Thyroid gland (tissue), 4 donors: ENCODE data around the gene FAR1. TPM values are rescaled to one million over a fixed set of nuclear protein-coding genes. Genes with fewer than 3 reads are reported as not detected.

Experiments used
- DNase-seq, 2 donors: peaks; one replicate each; pipeline ENCODE4 v3.0.0-alpha.2; 2019
- H3K27ac ChIP-seq, 3 donors: fragments of 200-600 bp; sonication (generic); 1 replicate in 2 of 3; 2 replicates in 1 of 3; pipeline ENCODE4 v1.5.1; 2016 to 2019; ENCODE audit warnings: mild to moderate bottlenecking in 1 of 3, moderate library complexity in 1 of 3
- H3K27me3 ChIP-seq: fragments of 200-600 bp; sonication (generic); one replicate; pipeline ENCODE4 v1.5.1; 2019
- H3K36me3 ChIP-seq, 2 donors: fragments of 200-600 bp; sonication (generic); one replicate each; pipeline ENCODE4 v1.5.1; 2016 to 2019
- H3K4me1 ChIP-seq, 2 donors: fragments of 200-600 bp; sonication (generic); one replicate each; pipeline ENCODE4 v1.5.1; 2017 to 2019
- H3K4me3 ChIP-seq, 3 donors: fragments of 200-600 bp; sonication (generic); replicated peaks in 1 of 3; 1 replicate in 2 of 3; 2 replicates in 1 of 3; pipeline ENCODE4 v1.5.1; 2016; ENCODE audit warnings: mild to moderate bottlenecking in 1 of 3
- H3K9me3 ChIP-seq: fragments of 200-600 bp; sonication (generic); one replicate; pipeline ENCODE4 v1.5.1; 2017
- POLR2A ChIP-seq, 2 donors: fragments of 450-650 bp; IDR thresholded peaks; one replicate each; pipeline ENCODE4 v1.6.1; 2017; ENCODE audit warnings: antibody characterized with exemption in 2 of 2, mild to moderate bottlenecking in 2 of 2, moderate library complexity in 1 of 2
- WGBS, 2 donors: methylation state at CpG; one replicate each; pipeline ENCODE4 v1.1.5; 2017; 5-methylcytosine and 5-hydroxymethylcytosine counted together
- intact Hi-C: fragments of 100-400 bp; cut with DNase I; formaldehyde crosslinking; loops from one replicate; pipeline ENCODE4 v1.15.1; 2023
- total RNA-seq, 4 donors: library from RNA; depleted of rRNA; stranded (reverse); fragments of >200 nt; gene quantifications; one replicate each; pipeline ENCODE4 v1.2.3, GENCODE V29; 2016
- TF ChIP-seq, protein P1 (sequence below), 6 experiments: fragments of 200-600 bp in 3 of 6; fragments of 450-650 bp in 3 of 6; sonication (generic) in 3 of 6; IDR thresholded peaks; one replicate each; pipeline ENCODE4 v1.5.1; 2016 to 2019; ENCODE audit warnings: antibody characterized with exemption in 6 of 6, mild to moderate bottlenecking in 2 of 6, inconsistent platforms in 1 of 6, moderate library complexity in 1 of 6

Gene FAR1
- total RNA-seq, 4 donors from 2014 or later, result 43.8 to 76.0 (median 48.9) TPM

DNA sequence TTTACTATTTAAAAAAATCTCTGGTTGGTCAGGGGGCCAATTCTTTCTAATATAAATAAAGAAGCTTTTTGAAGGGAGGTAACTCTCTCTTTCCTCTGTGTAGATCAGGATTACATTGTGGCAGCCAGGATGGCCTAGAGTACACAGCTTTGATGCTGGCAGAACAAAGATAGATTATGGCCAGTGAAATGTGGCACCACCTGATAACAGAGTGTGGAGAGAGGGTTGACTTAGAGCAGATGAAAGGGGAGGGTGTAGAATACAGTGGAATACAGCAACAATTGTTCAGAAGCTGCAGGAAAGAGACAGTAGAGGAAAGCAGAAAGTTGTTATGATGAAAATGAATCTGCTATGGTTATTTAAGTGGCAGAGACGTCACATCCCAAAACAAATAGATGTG lies 99.0 kb downstream of the FAR1 start:
- no peak for DNase-seq
- no peak overlapping the region for H3K4me3 ChIP-seq
- H3K4me1 ChIP-seq, result no peaks in the 10 kb centered on the region
- H3K27ac ChIP-seq, result no peak overlapping the region
- WGBS, 2 donors, result 92% methylated on average over 1 of the region's 1 CpG
- no peaks in the 10 kb centered on the region for H3K36me3 ChIP-seq
- no peaks in the 10 kb centered on the region for H3K27me3 ChIP-seq
- intact Hi-C loops, result no loop called here
- TF ChIP-seq, protein P1, sequence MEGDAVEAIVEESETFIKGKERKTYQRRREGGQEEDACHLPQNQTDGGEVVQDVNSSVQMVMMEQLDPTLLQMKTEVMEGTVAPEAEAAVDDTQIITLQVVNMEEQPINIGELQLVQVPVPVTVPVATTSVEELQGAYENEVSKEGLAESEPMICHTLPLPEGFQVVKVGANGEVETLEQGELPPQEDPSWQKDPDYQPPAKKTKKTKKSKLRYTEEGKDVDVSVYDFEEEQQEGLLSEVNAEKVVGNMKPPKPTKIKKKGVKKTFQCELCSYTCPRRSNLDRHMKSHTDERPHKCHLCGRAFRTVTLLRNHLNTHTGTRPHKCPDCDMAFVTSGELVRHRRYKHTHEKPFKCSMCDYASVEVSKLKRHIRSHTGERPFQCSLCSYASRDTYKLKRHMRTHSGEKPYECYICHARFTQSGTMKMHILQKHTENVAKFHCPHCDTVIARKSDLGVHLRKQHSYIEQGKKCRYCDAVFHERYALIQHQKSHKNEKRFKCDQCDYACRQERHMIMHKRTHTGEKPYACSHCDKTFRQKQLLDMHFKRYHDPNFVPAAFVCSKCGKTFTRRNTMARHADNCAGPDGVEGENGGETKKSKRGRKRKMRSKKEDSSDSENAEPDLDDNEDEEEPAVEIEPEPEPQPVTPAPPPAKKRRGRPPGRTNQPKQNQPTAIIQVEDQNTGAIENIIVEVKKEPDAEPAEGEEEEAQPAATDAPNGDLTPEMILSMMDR (IDR thresholded peaks at IDR 0.05), result no peak
- no peak for TF ChIP-seq POLR2A (IDR thresholded peaks at IDR 0.05)
- no peaks in the 10 kb centered on the region for H3K9me3 ChIP-seq

DNA sequence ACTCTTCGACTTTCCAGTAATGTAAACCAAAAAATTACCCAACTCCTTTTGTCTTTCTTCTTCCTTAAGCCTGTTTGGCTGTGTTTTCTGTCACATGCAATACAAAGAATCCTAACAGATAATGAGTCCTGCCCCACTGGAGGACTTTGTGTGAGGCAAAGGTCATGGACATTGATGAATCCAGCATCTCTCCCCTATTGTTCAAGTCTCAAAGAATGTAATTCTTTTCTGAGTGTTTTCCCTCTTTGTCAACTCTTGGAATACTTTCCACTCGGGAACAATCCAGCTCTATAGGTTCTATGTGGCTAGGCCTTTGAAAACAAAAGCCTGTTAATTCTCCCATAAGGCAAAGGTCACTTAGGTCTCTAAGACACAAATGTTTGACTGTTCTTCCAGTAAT lies 100.7 kb downstream of the FAR1 start:
- DNase-seq, result no peak
- Histone ChIP-seq H3K27me3 (no peaks in the 10 kb centered on the region), H3K27ac (no peak overlapping the region), H3K36me3 (no peaks in the 10 kb centered on the region), H3K4me1 (no peaks in the 10 kb centered on the region), H3K4me3 (no peak overlapping the region), H3K9me3 (no peaks in the 10 kb centered on the region)
- intact Hi-C loops, result no loop called here
- WGBS, 2 donors, result 49 to 63% methylated on average over 2 of the region's 2 CpGs
- no peak for TF ChIP-seq POLR2A (IDR thresholded peaks at IDR 0.05)
- TF ChIP-seq, protein P1 (IDR thresholded peaks at IDR 0.05), result no peak

DNA sequence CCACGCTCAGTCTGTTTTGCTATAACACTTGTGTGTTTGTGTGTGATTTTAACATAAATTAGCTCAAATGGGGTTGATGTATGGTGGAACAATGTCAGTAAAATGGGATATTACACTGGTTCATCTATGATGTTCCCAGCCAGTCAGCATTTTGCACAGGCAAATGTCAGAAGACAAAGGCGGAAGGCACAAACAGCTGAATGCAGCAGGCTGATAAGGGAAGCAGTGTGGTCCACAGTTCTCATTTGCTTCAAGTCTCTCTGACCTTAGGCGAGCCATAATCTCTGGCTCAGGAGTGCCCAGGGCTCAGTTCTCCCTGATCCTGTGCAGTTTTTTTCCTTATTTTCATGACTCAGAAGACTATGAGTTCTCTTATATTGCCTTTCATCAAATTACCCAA lies 102.7 kb downstream of the FAR1 start:
- DNase-seq, result no peak
- Histone ChIP-seq H3K9me3 (no peaks in the 10 kb centered on the region), H3K27ac (no peak overlapping the region), H3K36me3 (no peaks in the 10 kb centered on the region), H3K4me1 (no peaks in the 10 kb centered on the region), H3K27me3 (no peaks in the 10 kb centered on the region), H3K4me3 (no peak overlapping the region)
- 87 to 93% methylated on average over 3 of the region's 3 CpGs for WGBS, 2 donors
- no peak for TF ChIP-seq POLR2A (IDR thresholded peaks at IDR 0.05)
- TF ChIP-seq, protein P1 (IDR thresholded peaks at IDR 0.05), result no peak
- intact Hi-C loops, result loop anchor here (10.0 kb wide), 1 partner anchor 474 kb away; no protein-coding TSS in a partner anchor

DNA sequence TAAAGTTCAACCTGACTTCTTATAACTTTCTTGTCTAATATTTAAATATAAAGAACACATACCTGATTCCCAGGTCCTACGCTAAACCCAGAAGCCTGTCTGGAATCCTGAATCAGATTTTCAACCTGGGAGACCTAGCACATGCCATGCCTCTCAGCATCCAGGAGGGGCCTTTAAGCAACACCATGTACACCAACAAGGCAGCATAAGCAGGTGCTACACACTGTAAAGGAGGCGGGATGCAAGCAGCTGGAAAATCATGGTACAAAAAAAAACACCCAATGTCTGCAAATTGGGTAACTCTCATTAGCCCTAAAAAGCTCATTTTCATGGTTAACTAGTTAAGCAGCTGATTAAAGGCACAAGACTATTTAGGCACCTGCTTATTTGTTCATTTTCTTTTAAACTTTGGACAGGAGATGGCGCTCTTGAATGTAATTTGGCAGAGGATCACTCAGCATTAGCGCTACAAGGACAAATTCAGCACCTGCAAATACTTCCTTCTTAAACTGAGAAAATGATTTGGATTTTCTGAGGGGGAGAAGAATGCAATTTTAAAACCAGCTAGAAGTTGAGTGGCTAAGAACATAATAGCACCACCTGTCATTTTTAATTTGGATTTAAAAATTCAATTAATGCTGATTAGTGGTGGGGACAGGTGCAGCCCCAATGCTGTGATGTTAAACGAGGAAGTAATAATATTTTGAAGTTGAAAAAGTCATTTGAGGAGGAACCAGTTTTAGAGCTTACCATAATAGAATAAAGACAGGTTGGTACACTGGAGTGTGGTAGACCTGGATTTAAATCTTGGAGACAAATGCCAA lies 104.0 kb downstream of the FAR1 start:
- Histone ChIP-seq H3K36me3 (no peaks in the 10 kb centered on the region), H3K4me1 (no peaks in the 10 kb centered on the region), H3K27ac (no peak overlapping the region), H3K9me3 (no peaks in the 10 kb centered on the region), H3K27me3 (no peaks in the 10 kb centered on the region), H3K4me3 (no peak overlapping the region)
- TF ChIP-seq POLR2A (IDR thresholded peaks at IDR 0.05), result no peak
- TF ChIP-seq, protein P1 (IDR thresholded peaks at IDR 0.05), result peak in 3 of 6 experiments; percentile 40 to 45 (median 45)
- WGBS, 2 donors, result 32 to 39% methylated on average over 5 of the region's 5 CpGs
- intact Hi-C loops, result loop anchor here (10.0 kb wide), 1 partner anchor 472 kb away; no protein-coding TSS in a partner anchor
- DNase-seq, result peak in 1 of 2 donors; percentile 3

DNA sequence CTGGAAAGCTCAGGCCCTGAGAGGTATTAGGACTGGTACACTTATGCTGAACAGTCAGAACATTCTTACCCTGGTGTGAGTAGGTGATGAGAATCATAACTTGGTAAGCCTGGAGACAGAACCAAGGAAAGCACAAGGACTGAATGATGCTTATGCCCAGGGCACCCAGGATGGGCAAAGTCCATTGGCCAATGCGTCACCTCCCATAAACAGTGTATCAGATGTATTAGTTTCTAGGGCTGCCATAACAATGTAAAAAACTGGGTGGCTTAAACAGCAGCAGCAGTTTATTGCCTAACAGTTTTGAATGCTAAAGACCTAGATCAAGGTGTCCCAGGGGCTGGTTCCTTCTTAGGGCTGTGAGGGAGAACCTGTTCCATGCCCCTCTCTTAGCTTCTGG lies 107.0 kb downstream of the FAR1 start:
- Histone ChIP-seq H3K27ac (no peak overlapping the region), H3K4me1 (no peaks in the 10 kb centered on the region), H3K27me3 (no peaks in the 10 kb centered on the region), H3K9me3 (no peaks in the 10 kb centered on the region), H3K4me3 (no peak overlapping the region), H3K36me3 (no peaks in the 10 kb centered on the region)
- 92 to 95% methylated on average over 1 of the region's 1 CpG for WGBS, 2 donors
- intact Hi-C loops, result loop anchor here (10.0 kb wide), 1 partner anchor 469 kb away; no protein-coding TSS in a partner anchor
- TF ChIP-seq POLR2A (IDR thresholded peaks at IDR 0.05), result no peak
- TF ChIP-seq, protein P1 (IDR thresholded peaks at IDR 0.05), result no peak
- DNase-seq, result no peak
